HG03095 (cell line): ENCODE results near the gene SMARCE1.

ENCODE experiments used
- ATAC-seq: cut with Tn5 transposase; IDR thresholded peaks from one replicate; pipeline ENCODE4 v1.9.1; 2021; ENCODE audit warnings: moderate library complexity; ENCODE audit not compliant: unreplicated experiment

SMARCE1 gene

DNA sequence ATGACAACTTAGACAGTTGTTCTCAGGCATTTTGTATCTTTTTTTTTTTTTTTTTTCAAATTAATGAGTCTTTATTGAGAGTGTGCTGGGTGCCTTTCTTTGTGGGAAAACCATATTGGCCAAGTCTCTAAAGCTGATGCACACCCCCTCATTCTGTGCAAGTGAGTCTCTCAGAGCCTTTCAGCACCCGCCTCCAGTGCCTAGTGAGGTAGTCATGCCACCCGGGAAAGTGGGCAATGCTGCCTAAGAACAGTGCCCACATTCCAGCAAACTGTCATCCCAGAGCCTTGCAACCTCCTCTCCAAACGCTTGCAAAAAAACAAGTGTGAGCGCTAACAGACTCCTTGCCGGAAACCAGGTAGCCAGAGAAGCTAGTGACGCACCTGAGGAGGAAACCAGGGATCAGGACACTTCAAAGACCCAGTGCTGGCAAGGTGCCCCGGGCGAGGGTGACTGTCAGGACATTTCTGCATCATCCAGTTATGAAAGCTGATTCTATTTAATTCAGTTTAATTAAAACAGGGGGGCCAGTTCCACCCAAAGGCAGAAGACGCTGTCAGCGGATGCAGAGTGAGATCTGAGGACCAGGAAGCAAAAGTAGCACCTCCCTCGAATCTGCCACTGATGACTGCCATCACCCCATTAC, 34.9 kb downstream of the SMARCE1 start:
- no peak for ATAC-seq

GRCh38 chr17:40611840-40612474, 35.7 kb downstream of the SMARCE1 start:
- no peak for ATAC-seq

- ATAC-seq: no peak
These were observed 37.3 kb downstream of the SMARCE1 start for GRCh38 chr17:40610359-40610758.

GRCh38 chr17:40608061-40608581, 39.5 kb downstream of the SMARCE1 start:
- no peak for ATAC-seq

DNA sequence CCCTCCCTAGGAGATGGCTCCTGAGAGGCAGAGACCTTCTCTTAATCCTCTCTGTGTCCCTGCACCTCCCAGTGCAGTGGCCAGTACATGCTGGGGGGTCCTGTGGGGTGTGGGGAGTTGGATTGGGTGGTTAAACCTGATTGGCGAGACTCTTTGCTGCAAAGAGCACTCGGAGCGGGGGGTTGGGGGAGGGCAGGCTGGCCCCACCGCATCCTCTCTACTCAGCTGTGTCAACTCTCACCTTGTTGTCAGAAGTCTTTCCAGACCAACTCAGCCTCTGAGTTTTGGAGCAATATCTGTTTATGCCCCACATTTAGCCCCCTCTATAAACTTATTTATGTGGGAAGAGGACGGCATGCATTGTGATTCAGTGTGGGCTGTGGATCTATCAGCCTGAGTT, 40.0 kb downstream of the SMARCE1 start:
- ATAC-seq: no peak

DNA sequence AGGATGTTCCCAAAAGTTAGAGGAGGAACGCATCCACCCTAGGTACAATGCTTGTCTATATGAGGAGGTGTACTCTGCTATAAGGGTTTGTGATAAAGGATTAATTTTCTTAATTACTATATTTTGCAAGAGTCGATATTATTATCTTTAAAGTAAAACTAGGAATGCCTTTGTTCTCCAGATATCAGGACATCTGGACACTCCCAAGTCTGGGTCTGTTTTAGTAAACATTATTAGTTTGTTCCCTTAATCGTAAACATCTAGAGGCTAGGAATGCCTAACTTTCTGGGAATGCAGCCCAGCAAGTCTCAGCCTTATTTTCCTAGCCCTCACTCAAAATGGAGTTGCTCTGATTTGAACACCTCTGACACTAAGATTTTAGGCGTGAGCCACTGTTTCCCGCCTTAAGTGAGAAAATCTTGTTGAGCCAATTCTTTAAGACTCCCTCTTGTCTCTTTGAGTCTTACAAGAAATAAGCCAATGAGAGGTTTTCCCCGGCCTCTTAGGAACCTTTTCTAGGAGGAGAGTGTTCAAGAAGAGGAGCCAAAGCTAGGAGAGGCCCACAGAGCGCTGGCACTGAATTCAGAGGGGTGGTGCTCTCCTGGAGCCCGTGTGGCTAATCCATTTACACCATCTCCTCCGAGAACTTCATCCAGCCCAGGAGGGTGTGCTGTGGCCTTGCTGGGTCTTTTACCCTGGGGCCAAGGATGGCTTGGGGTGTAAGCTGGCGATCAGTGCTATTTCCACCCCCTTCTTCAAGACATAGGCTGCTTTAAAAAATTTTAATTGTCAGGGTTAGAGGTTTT, 40.9 kb downstream of the SMARCE1 start:
- no peak for ATAC-seq

DNA sequence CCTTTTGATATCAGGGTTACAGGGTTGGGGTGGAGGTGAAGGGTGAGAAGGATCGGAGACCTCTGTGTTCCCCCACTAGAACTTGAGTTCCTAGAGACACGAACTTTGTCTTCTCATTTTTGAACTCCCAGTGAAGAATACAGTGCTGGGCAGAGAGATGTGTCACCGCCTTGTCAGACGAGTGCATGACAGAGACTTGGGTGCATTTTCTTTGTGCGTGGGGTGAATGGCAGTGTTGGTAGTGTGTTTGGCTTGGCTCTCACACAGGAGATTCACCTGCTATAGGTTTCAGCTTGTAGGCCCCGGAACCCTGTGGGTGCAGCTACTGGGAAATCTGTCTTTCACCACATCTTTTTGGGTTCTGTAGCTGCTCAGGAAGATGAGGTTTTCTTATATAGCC, 42.3 kb downstream of the SMARCE1 start:
- no peak for ATAC-seq

DNA sequence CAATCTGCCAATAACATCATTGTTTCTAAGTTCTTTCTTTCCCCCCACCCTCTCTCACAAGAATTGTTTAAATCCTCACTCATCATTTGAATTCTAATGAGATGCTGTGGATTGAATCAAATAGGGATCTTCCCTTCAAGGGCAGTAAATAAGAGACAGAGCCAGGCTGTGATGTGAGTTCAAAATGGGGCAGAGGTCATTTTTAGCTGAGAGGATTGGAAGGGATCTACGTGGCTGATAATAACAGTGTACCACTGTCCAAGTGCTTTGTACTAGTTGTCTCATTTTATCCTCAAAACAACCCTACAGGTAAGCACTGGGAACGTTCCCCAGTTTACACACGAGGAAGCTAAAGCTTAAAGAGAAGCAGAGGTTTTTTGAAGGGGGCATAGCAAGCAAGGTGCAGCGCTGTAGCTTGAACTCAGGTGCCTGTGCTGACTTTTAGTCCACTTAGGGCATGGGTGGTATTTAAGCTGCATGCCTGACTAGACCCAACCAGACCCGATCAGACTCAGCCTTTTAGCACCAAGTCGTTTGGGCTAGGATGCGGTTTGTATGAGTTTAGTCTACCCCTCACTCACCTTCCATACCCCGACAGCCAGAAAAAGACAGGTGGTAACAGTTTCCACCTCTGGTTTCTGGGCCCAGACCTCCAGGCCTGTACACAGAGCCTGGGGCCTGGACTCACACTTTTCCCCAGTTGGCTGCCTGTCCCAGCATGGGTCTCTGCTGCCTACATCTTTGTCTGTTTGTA, 43.1 kb downstream of the SMARCE1 start:
- no peak for ATAC-seq

DNA sequence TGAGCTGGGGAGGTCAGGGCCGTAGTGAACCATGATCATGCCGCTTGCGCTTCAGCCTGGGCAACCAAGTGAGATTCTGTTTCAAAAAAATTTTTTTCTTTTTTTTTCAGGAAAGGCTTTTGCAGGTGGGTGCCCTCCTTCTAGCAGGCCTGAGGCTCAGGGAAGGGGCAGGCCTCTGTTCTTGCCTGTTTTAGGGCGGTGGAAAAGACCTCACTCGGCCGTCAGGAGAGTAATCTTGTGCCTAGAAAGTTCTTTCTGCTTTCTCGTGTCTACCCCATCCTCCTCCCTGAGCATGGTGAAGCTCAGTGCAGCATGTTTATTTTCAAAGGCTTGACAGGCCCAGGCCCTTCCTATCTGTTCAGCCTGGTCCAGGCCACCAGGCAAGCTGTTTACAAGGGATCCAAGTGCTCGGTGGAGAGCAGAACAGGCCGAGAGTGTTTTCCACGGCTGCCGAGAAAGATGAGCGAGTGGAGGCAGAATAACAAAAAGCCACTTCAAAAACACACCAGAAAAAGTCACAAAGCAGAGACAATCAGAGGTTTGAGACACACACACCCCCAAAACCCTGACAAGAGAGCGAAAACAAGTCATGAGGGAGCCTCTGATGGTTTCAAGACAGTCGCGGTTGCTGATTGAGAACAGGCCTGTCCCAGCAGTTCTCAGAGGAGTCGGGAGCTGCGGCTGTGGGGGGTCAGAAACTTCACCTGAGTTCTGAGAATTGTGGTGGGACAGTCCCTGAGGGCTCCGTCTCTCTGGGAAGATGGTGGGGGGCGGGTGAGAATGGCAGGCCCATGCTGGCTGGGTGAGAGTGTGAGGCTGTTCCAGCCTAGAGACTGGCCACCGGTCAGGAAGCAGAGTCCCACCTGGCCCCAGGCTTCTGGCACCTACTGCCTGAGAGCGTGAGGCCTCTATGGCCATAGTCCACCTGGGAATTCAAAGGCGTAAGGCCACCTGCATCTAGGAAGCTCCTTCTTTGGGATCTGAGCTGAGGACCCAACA, 44.9 kb downstream of the SMARCE1 start:
- ATAC-seq: no peak

DNA sequence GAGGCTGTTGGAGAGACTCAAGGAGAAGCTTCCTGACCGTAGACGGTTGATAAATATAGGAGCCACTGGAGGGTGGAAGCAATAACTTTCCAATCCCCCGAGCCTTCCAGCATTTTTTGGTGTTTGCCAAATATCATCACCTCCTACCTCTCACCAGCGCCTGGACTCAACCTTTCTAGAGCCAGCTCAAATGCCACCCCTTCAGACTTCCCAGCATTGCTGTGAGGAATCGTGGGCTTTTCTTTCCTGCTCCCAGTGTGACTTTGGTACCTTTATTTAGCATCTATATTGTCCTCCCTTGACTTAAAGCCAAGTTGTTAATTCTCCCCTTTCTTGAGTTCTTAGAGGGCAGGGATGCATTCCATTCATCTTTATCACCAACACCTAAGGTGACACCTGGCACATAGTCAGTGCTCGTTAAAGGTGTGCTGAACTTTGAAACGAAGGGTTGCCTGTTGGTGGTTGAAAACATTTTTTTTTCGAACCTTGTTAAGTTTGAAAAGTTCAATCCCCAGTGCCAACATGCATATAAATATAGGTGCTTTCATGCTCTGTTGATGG, 47.1 kb downstream of the SMARCE1 start:
- ATAC-seq: no peak

- ATAC-seq: no peak
These were observed 48.2 kb downstream of the SMARCE1 start for GRCh38 chr17:40599468-40599763.

DNA sequence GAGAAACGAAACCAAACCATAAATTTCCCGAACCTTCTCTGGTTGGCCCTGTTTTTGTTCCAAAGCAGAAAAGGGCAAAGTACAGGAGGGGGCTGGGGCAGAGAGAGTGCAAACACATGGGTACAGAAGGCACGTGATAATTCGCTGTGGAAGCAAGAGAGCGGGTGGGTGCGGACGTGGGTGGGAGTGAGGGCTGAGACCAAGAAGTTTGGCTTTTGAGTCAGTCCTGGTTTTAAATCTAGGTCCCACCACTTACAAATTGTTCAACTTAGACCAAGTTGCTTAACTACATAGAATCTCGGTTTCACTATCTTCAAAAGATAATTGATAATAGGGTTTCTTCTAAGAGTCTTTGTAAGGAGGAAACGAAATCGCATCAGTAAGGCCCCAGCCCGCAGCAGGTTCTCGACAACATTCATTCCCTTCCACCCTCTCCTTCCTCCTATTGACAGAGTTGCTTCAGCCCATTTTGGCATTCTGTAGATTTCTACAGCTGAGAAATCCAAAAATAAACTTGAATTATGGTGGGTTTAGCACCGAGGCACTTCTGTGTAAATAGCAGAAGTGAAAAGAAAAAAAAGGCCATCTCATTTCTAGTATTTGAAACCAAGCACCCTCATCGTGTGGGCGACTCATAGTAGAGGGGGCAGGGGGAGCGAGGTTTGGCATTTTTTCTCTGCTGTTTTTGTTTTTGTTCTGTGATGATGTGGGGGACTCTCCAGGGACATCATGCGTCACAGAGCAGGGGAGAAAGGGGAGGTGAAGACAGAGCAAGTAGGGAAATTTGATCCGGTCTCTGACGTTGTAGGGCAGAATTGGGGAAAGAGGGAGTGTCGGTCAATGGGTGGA, 48.8 kb downstream of the SMARCE1 start:
- ATAC-seq: peak; percentile 61

DNA sequence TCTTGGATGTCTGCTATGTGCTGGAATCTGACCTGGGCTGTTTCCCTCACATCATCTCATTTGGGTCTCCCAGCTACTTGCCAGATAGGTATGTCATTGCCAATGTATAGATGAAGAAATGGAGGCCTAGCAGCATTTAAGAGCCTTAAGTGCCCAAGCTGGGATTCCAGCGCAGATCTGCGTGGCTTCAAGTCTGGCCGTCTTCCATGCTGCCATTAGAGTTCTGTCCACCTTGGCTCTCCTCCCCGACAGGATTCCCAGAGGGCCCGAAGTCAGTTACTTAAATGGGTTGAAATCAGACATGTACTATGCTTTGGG, 49.4 kb downstream of the SMARCE1 start:
- ATAC-seq: no peak

DNA sequence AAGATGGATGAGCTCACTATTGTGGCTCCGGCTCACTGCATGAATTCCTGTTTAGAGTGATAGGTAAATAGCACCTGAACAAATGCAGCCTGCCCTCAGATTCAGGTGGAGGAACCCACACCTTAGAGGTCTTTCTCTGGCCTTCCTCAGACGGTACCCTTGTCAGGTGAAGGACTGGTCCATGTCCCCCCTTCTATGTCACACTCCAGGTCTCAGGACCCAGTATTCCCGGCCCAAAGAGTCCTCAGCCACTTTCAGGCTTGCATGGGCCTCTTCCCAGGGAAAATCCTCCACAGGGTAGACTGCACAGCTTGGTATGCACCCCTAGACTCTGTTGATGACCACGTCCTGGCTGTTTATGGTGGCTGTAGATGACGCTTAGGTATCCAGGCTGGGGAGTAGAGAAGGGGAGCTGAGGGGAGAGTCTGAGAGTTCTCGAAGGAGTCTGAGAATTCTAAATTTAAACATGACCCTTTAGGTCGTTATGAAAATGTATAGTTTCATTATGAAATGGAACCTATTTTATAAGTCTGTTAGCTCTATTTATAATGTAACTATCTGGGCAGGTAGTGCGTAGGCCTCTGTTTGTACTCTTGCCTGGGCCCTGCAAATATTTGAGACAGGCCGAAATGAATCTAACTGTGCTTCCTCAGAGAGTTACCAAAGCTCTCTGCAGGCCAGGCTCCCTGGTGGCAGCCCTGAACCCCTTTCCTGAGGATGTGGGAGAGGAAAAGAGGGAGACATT, 49.9 kb downstream of the SMARCE1 start:
- ATAC-seq: no peak

DNA sequence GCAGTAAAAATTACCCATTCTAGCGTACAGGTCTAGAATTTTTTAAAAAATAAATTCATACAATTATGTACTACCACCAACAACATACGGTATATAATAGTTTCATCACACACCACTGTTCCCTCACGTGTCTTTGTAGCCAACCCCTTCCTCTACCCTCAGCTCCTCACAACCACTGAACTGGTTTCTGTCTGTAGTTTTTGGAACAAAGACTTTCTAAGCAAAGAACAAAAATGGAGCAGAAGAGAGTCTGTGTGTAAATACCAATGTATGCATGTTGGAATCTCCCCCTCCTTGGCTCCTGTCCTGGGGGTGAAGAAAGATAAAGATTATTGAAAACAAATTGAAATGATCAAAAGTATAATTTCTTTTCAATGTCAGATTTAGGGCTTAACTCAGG, 50.5 kb downstream of the SMARCE1 start:
- no peak for ATAC-seq

GRCh38 chr17:40596261-40596919, 51.2 kb downstream of the SMARCE1 start:
- no peak for ATAC-seq

- ATAC-seq: no peak
These were observed 56.9 kb downstream of the SMARCE1 start for GRCh38 chr17:40590742-40591141.

GRCh38 chr17:40588552-40588951, 59.1 kb downstream of the SMARCE1 start:
- no peak for ATAC-seq
